Right lobe of liver (tissue), 6 donors: Measurements from ENCODE around the gene CHST13. TPM values are rescaled to one million over a fixed set of nuclear protein-coding genes. Genes with fewer than 3 reads are reported as not detected.

Experiments
- ATAC-seq, 4 donors: fragments of 200-7000 bp; cut with Tn5 transposase; one replicate each; pipeline ENCODE4 v1.9.1; 2020; ENCODE audit warnings: mild to moderate bottlenecking in 4 of 4, moderate library complexity in 4 of 4
- DNase-seq, 3 donors: peaks; one replicate each; pipeline ENCODE4 v3.0.0-alpha.2; 2020
- H3K27ac ChIP-seq, 3 donors: fragments of 200-600 bp; one replicate each; pipeline ENCODE4 v1.8.0; 2022
- H3K27me3 ChIP-seq, 2 donors: fragments of 200-600 bp; one replicate each; pipeline ENCODE4 v1.8.0; 2022
- H3K36me3 ChIP-seq, 4 donors: fragments of 200-600 bp; sonication (generic) in 1 of 4; one replicate each; pipeline versions ENCODE4 v1.5.1 to v1.8.0; 2017 to 2022; ENCODE audit warnings: control low read depth in 1 of 4
- H3K4me1 ChIP-seq, 4 donors: fragments of 200-600 bp; sonication (generic) in 1 of 4; one replicate each; pipeline versions ENCODE4 v1.5.1 to v1.8.0; 2017 to 2022; ENCODE audit warnings: control low read depth in 1 of 4
- H3K4me3 ChIP-seq, 3 donors: fragments of 200-600 bp; one replicate each; pipeline ENCODE4 v1.8.0; 2022
- H3K9me3 ChIP-seq, 4 donors: fragments of 200-600 bp; sonication (generic) in 1 of 4; one replicate each; pipeline versions ENCODE4 v1.5.1 to v1.8.0; 2017 to 2022; ENCODE audit warnings: control low read depth in 1 of 4
- CTCF ChIP-seq, 4 donors: fragments of 200-600 bp in 3 of 4; fragments of 450-650 bp in 1 of 4; IDR thresholded peaks; one replicate each; pipeline versions ENCODE4 v1.5.1 to v1.8.0; 2016 to 2022; ENCODE audit warnings: antibody characterized with exemption in 4 of 4, mild to moderate bottlenecking in 2 of 4
- POLR2A ChIP-seq: fragments of 450-650 bp; IDR thresholded peaks from one replicate; pipeline ENCODE4 v1.6.1; 2017; ENCODE audit warnings: antibody characterized with exemption, mild to moderate bottlenecking
- WGBS: methylation state at CpG from one replicate; pipeline ENCODE4 v1.1.6; 2018; ENCODE audit warnings: low coverage, low lambda C conversion rate; ENCODE audit not compliant: insufficient coverage; ENCODE audit errors: missing lambda C conversion rate; 5-methylcytosine and 5-hydroxymethylcytosine counted together
- intact Hi-C, 2 donors: fragments of 100-400 bp; cut with DNase I; formaldehyde crosslinking; loops; one replicate each; pipeline versions ENCODE4 v1.11.2 to v1.14.1; 2022
- total RNA-seq, 6 experiments: library from RNA; depleted of rRNA in 2 of 6; stranded (reverse); fragments of >200 nt in 2 of 6; fragmentation: NEBNext Ultra II Directional in 3 of 6; extraction: Animal tissue kit (Norgen Biotek cat#: 25700) in 3 of 6; gene quantifications; one replicate each; pipeline versions ENCODE4 v1.1.0 to v1.2.4, GENCODE V29; 2016 to 2023
- donor health status: DM: no; HTN: yes; CAD: no.
- donor health status: DM: no; HTN: no; CAD: no.
- donor health status: DM: no; HTN: no; CAD: no.
- donor health status: DM: no; HTN: yes; CAD: no.
- donor health status: DM: no; HTN: yes; CAD: no.

Gene CHST13
- total RNA-seq, 6 experiments from 2014 or later, result 23.5 to 48.9 (median 28.2) TPM

GRCh38 chr3:126546549-126547239 lies 22.7 kb downstream of the CHST13 start:
- Histone ChIP-seq H3K4me3 (no peak overlapping the region), H3K4me1 (no peaks in the 10 kb centered on the region), H3K27me3 (no peaks in the 10 kb centered on the region), H3K36me3 (peaks cover 0 to 9% (median 3%) of the 10 kb centered on the region in 4 donors), H3K9me3 (no peaks in the 10 kb centered on the region), H3K27ac (no peak overlapping the region)
- WGBS, result 86% methylated on average over 1 of the region's 8 CpGs
- TF ChIP-seq CTCF (IDR thresholded peaks at IDR 0.05), result no peak
- no peak for TF ChIP-seq POLR2A
- ATAC-seq (no peak), DNase-seq (no peak)
- intact Hi-C loops, result no loop called here

- Histone ChIP-seq H3K36me3 (peaks cover 0 to 5% (median under 1%) of the 10 kb centered on the region in 4 donors), H3K9me3 (no peaks in the 10 kb centered on the region), H3K4me3 (no peak overlapping the region), H3K4me1 (no peaks in the 10 kb centered on the region), H3K27me3 (no peaks in the 10 kb centered on the region), H3K27ac (no peak overlapping the region)
- 57% methylated on average over 1 of the region's 1 CpG for WGBS
- intact Hi-C loops, result no loop called here
- peak in 1 of 3 donors; percentile 2 for DNase-seq
- no peak for ATAC-seq
- TF ChIP-seq POLR2A (no peak), CTCF (IDR thresholded peaks at IDR 0.05) (no peak)
These were observed 23.8 kb downstream of the CHST13 start for GRCh38 chr3:126547721-126548120.

- no peak for ATAC-seq
- DNase-seq, result peak in 2 of 3 donors; percentile 13 to 39
- H3K36me3 ChIP-seq, result no peaks in the 10 kb centered on the region
These were observed 24.9 kb downstream of the CHST13 start for GRCh38 chr3:126548556-126549466.

More at GRCh38 chr3:126548556-126549466, 24.9 kb downstream of the CHST13 start:
- Histone ChIP-seq H3K27me3 (no peaks in the 10 kb centered on the region), H3K9me3 (no peaks in the 10 kb centered on the region), H3K27ac (no peak overlapping the region), H3K4me1 (no peaks in the 10 kb centered on the region), H3K4me3 (no peak overlapping the region)
- 54% methylated on average over 7 of the region's 9 CpGs for WGBS
- TF ChIP-seq POLR2A, result no peak
- TF ChIP-seq CTCF (IDR thresholded peaks at IDR 0.05), result no peak
- intact Hi-C loops, result no loop called here
